ENCODE data around the gene APBA2.

APBA2 gene

GRCh38 chr15:29127506-29128430 is 242.0 kb downstream of the APBA2 start:
- Histone ChIP-seq H3K4me2 (ENCODE audit: low read depth, low read length, poor library complexity, severe bottlenecking) (no peak overlapping the region), H2AFZ (ENCODE audit: low read length) (no peak overlapping the region), H3K27me3 (ENCODE audit: insufficient read depth, low read length, poor library complexity, severe bottlenecking) (no peaks in the 10 kb centered on the region), H3K9me3 (ENCODE audit: insufficient read depth, low read depth, low read length) (no peaks in the 10 kb centered on the region), H3K4me1 (ENCODE audit: insufficient read depth, low read length, poor library complexity, severe bottlenecking) (peaks cover 5% of the 10 kb centered on the region), H3K79me2 (ENCODE audit: insufficient read depth, low read length) (no peaks in the 10 kb centered on the region), H3K4me3 (ENCODE audit: low read length, poor library complexity, severe bottlenecking) (no peak overlapping the region), H3K9ac (ENCODE audit: low read depth, low read length, poor library complexity, severe bottlenecking) (no peak overlapping the region), H3K36me3 (ENCODE audit: insufficient read depth, low read length) (no peaks in the 10 kb centered on the region), H3K9me2 (replicated peaks; ENCODE audit: low read depth, low read length) (no peaks in the 10 kb centered on the region), H4K20me1 (ENCODE audit: insufficient read depth, low read length, poor library complexity, severe bottlenecking) (no peaks in the 10 kb centered on the region), H3F3A (ENCODE audit: low read depth) (no peaks in the 10 kb centered on the region)
- no peak for TF ChIP-seq CTCF (conservative IDR thresholded peaks at IDR 0.05; ENCODE audit: low read length)
- TF ChIP-seq EZH2phosphoT487 (IDR thresholded peaks at IDR 0.05; ENCODE audit: borderline replicate concordance) = no peak

- Histone ChIP-seq H3K9me3 (ENCODE audit: insufficient read depth, low read depth, low read length) (no peaks in the 10 kb centered on the region), H3K9ac (ENCODE audit: low read depth, low read length, poor library complexity, severe bottlenecking) (no peak overlapping the region), H3F3A (ENCODE audit: low read depth) (no peaks in the 10 kb centered on the region), H3K9me2 (replicated peaks; ENCODE audit: low read depth, low read length) (no peaks in the 10 kb centered on the region), H3K27me3 (ENCODE audit: insufficient read depth, low read length, poor library complexity, severe bottlenecking) (no peaks in the 10 kb centered on the region), H4K20me1 (ENCODE audit: insufficient read depth, low read length, poor library complexity, severe bottlenecking) (no peaks in the 10 kb centered on the region), H3K79me2 (ENCODE audit: insufficient read depth, low read length) (no peaks in the 10 kb centered on the region), H3K4me1 (ENCODE audit: insufficient read depth, low read length, poor library complexity, severe bottlenecking) (peaks cover 5% of the 10 kb centered on the region), H3K36me3 (ENCODE audit: insufficient read depth, low read length) (no peaks in the 10 kb centered on the region), H3K4me2 (ENCODE audit: low read depth, low read length, poor library complexity, severe bottlenecking) (no peak overlapping the region), H2AFZ (ENCODE audit: low read length) (no peak overlapping the region), H3K4me3 (ENCODE audit: low read length, poor library complexity, severe bottlenecking) (no peak overlapping the region)
- TF ChIP-seq CTCF (conservative IDR thresholded peaks at IDR 0.05; ENCODE audit: low read length) = no peak
- TF ChIP-seq EZH2phosphoT487 (IDR thresholded peaks at IDR 0.05; ENCODE audit: borderline replicate concordance) = no peak
Observed at GRCh38 chr15:29128671-29129070, 242.9 kb downstream of the APBA2 start.

- no peak overlapping the region for H3K4me2 ChIP-seq (ENCODE audit: low read depth, low read length, poor library complexity, severe bottlenecking)
Observed at GRCh38 chr15:29129221-29129620, 243.4 kb downstream of the APBA2 start.

More at GRCh38 chr15:29129221-29129620, 243.4 kb downstream of the APBA2 start:
- H2AFZ ChIP-seq (ENCODE audit: low read length) = no peak overlapping the region
- TF ChIP-seq EZH2phosphoT487 (IDR thresholded peaks at IDR 0.05; ENCODE audit: borderline replicate concordance) (no peak), CTCF (conservative IDR thresholded peaks at IDR 0.05; ENCODE audit: low read length) (no peak)
- H3K4me1 ChIP-seq (ENCODE audit: insufficient read depth, low read length, poor library complexity, severe bottlenecking) = no peaks in the 10 kb centered on the region
- H4K20me1 ChIP-seq (ENCODE audit: insufficient read depth, low read length, poor library complexity, severe bottlenecking) = no peaks in the 10 kb centered on the region
- no peak overlapping the region for H3K4me3 ChIP-seq (ENCODE audit: low read length, poor library complexity, severe bottlenecking)
- no peaks in the 10 kb centered on the region for H3F3A ChIP-seq (ENCODE audit: low read depth)
- no peaks in the 10 kb centered on the region for H3K79me2 ChIP-seq (ENCODE audit: insufficient read depth, low read length)
- H3K9me2 ChIP-seq (replicated peaks; ENCODE audit: low read depth, low read length) = no peaks in the 10 kb centered on the region
- H3K9ac ChIP-seq (ENCODE audit: low read depth, low read length, poor library complexity, severe bottlenecking) = no peak overlapping the region
- no peaks in the 10 kb centered on the region for H3K9me3 ChIP-seq (ENCODE audit: insufficient read depth, low read depth, low read length)
- no peaks in the 10 kb centered on the region for H3K27me3 ChIP-seq (ENCODE audit: insufficient read depth, low read length, poor library complexity, severe bottlenecking)
- no peaks in the 10 kb centered on the region for H3K36me3 ChIP-seq (ENCODE audit: insufficient read depth, low read length)
